PC-3 (cell line): ENCODE data around the gene PLXNA4. TPM values are rescaled to one million over a fixed set of nuclear protein-coding genes. Genes with fewer than 3 reads are reported as not detected.
A peak's percentile ranks its signal among the peaks of the same experiment; 100 is the strongest.

Source experiments
- ATAC-seq: fragments of 200-7000 bp; cut with Tn5 transposase; 2 replicates; pipeline ENCODE4 v1.9.1; 2020; ENCODE audit warnings: mild to moderate bottlenecking, moderate library complexity
- BruUV-seq: library from RNA; stranded (reverse); fragments of 400-500 nt; replicated peaks from 2 replicates; lab custom pipeline; 2021; lab: Mats Ljungman, UMichigan
- CTCF ChIA-PET: fragments of 300-600 bp; sonication (Branson Sonifier 250); formaldehyde crosslinking; loops from one replicate; lab custom pipeline; 2022; ENCODE audit warnings: antibody characterized with exemption; lab: Charles Lee
- POLR2A ChIA-PET: fragments of 300-600 bp; sonication (Branson Sonifier 250); formaldehyde crosslinking; loops from one replicate; lab custom pipeline; 2022; ENCODE audit warnings: antibody characterized with exemption; ENCODE audit not compliant: unreplicated experiment; lab: Charles Lee
- DNase-seq: peaks from one replicate; pipeline ENCODE4 v3.0.0-alpha.2; 2015
- H2AFZ ChIP-seq: fragments of 300-600 bp; sonication (generic); 2 replicates; pipeline ENCODE4 v1.6.0; 2016; ENCODE audit warnings: antibody characterized with exemption, low read length
- H3F3A ChIP-seq: fragments of 300-600 bp; sonication (generic); one replicate; pipeline ENCODE4 v1.6.0; 2017; ENCODE audit warnings: antibody characterized with exemption, low read length, control low read depth, mild to moderate bottlenecking; ENCODE audit not compliant: unreplicated experiment
- H3K27ac ChIP-seq: fragments of 300-600 bp; sonication (generic); 2 replicates; pipeline ENCODE4 v1.5.1; 2016; ENCODE audit warnings: mild to moderate bottlenecking, low read length
- H3K27me3 ChIP-seq: fragments of 300-600 bp; sonication (generic); 2 replicates; pipeline ENCODE4 v1.6.1; 2016; ENCODE audit warnings: low read length, mixed read lengths
- H3K36me3 ChIP-seq: fragments of 300-600 bp; sonication (generic); 2 replicates; pipeline ENCODE4 v1.6.1; 2016; ENCODE audit warnings: low read depth, mixed run types, low read length, mixed read lengths
- H3K4me1 ChIP-seq: fragments of 300-600 bp; sonication (generic); 2 replicates; pipeline ENCODE4 v1.5.1; 2016; ENCODE audit warnings: low read length; ENCODE audit not compliant: insufficient read depth
- H3K4me2 ChIP-seq: fragments of 300-600 bp; sonication (generic); 2 replicates; pipeline ENCODE4 v1.6.0; 2016; ENCODE audit warnings: low read length
- H3K4me3 ChIP-seq: fragments of 300-600 bp; sonication (generic); 2 replicates; pipeline ENCODE4 v1.5.1; 2016; ENCODE audit warnings: mild to moderate bottlenecking, low read length, mixed read lengths
- H3K79me2 ChIP-seq: fragments of 300-600 bp; sonication (generic); 2 replicates; pipeline ENCODE4 v1.6.1; 2017; ENCODE audit warnings: low read length, mixed read lengths
- H3K9ac ChIP-seq: fragments of 300-600 bp; sonication (generic); 2 replicates; pipeline ENCODE4 v1.6.0; 2016; ENCODE audit warnings: mild to moderate bottlenecking, low read length
- H3K9me2 ChIP-seq: fragments of 300-600 bp; sonication (generic); replicated peaks from 2 replicates; pipeline ENCODE4 v1.6.1; 2016; ENCODE audit warnings: mixed run types, low read length, mixed read lengths
- H3K9me3 ChIP-seq: fragments of 300-600 bp; sonication (generic); 2 replicates; pipeline ENCODE4 v1.6.1; 2016; ENCODE audit warnings: low read length, mixed read lengths
- H4K20me1 ChIP-seq: fragments of 300-600 bp; sonication (generic); 2 replicates; pipeline ENCODE4 v1.6.1; 2016; ENCODE audit warnings: low read length, mixed read lengths
- EZH2 ChIP-seq: fragments of 300-600 bp; sonication (generic); IDR thresholded peaks from one replicate; pipeline ENCODE4 v1.6.1; 2017; ENCODE audit warnings: antibody characterized with exemption, mild to moderate bottlenecking, low read length; ENCODE audit not compliant: unreplicated experiment
- EZH2phosphoT487 ChIP-seq: fragments of 300-600 bp; sonication (generic); IDR thresholded peaks from 2 replicates; pipeline ENCODE4 v1.6.1; 2018; ENCODE audit warnings: mild to moderate bottlenecking, antibody characterized with exemption, low read length, borderline replicate concordance
- intact Hi-C: fragments of 100-400 bp; cut with micrococcal nuclease; formaldehyde crosslinking; loops from 2 replicates; pipeline ENCODE4 v1.9.0; 2023
- total RNA-seq: library from RNA; depleted of rRNA; stranded (reverse); fragments of >200 nt; gene quantifications from 2 replicates; pipeline ENCODE4 v1.2.3, GENCODE V29; 2014
- TF ChIP-seq, protein P1 (sequence below): fragments of 300-600 bp; sonication (generic); conservative IDR thresholded peaks from 2 replicates; pipeline ENCODE4 v1.5.1; 2017; ENCODE audit warnings: antibody characterized with exemption, low read depth, mild to moderate bottlenecking, low read length

Gene PLXNA4
- total RNA-seq, 1 experiment from 2014 or later, result 1.2 TPM

DNA sequence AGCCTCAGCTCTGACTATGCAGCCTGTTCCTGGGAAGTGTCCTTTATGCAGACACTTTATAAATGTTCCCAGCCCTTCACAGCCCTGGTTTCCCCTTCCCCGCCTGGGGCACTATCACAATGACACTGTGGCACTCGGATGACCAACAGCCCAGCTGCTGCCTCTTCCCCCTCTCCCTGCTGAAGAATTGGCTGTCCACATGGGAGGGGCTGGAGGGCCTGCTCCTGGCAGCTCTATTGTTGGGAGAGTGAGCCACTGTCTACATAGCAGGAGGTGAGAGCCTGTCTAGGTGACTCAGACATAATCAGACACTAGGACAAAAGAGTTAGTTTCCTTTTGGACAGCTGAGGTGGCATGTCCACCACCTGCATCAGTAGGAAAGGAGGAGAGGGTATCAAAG lies 437.5 kb downstream of the PLXNA4 start:
- no peaks in the 10 kb centered on the region for H3K9me3 ChIP-seq
- peak; percentile 71 for ATAC-seq
- no peaks in the 10 kb centered on the region for H3K27me3 ChIP-seq
- no peak for TF ChIP-seq EZH2
- TF ChIP-seq, protein P1, sequence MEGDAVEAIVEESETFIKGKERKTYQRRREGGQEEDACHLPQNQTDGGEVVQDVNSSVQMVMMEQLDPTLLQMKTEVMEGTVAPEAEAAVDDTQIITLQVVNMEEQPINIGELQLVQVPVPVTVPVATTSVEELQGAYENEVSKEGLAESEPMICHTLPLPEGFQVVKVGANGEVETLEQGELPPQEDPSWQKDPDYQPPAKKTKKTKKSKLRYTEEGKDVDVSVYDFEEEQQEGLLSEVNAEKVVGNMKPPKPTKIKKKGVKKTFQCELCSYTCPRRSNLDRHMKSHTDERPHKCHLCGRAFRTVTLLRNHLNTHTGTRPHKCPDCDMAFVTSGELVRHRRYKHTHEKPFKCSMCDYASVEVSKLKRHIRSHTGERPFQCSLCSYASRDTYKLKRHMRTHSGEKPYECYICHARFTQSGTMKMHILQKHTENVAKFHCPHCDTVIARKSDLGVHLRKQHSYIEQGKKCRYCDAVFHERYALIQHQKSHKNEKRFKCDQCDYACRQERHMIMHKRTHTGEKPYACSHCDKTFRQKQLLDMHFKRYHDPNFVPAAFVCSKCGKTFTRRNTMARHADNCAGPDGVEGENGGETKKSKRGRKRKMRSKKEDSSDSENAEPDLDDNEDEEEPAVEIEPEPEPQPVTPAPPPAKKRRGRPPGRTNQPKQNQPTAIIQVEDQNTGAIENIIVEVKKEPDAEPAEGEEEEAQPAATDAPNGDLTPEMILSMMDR, result no peak
- TF ChIP-seq EZH2phosphoT487, result no peak
- ChIA-PET POLR2A (no interaction called here), CTCF (no interaction called here)
- no TSS peak for BruUV-seq
- no peak overlapping the region for H3K9ac ChIP-seq
- no peak overlapping the region for H3K27ac ChIP-seq
- H3K79me2 ChIP-seq, result no peaks in the 10 kb centered on the region
- no peak overlapping the region for H2AFZ ChIP-seq
- no peak overlapping the region for H3K4me3 ChIP-seq
- peaks cover 27% of the 10 kb centered on the region for H3K4me1 ChIP-seq
- H3F3A ChIP-seq, result no peaks in the 10 kb centered on the region
- H3K36me3 ChIP-seq, result no peaks in the 10 kb centered on the region
- DNase-seq, result peak; percentile 56
- intact Hi-C loops, result no loop called here
- H3K9me2 ChIP-seq, result no peaks in the 10 kb centered on the region
- no peaks in the 10 kb centered on the region for H4K20me1 ChIP-seq
- no peak overlapping the region for H3K4me2 ChIP-seq

DNA sequence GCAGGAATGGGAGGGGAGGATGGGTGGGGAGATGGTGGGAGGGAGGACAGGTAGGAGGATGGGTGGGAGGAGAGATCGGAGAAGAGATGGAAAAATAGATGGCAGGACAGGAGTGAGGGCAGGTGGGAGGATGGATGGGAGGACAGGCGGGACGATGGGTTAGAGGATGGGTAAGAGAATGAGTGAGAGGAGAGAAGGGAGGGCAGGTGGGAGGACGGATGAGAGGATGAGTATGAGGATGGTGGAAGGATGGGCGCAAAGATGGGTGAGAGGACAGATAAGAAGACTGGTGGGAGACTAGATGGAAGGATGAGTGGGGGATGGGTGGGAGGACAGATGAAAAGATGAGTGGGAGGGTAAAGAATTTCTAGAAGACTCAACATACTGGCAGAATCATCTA lies 438.6 kb downstream of the PLXNA4 start:
- TF ChIP-seq EZH2phosphoT487 (no peak), EZH2 (no peak)
- TF ChIP-seq, protein P1, result no peak
- H4K20me1 ChIP-seq, result no peaks in the 10 kb centered on the region
- H3F3A ChIP-seq, result no peaks in the 10 kb centered on the region
- BruUV-seq, result no TSS peak
- no peak overlapping the region for H3K27ac ChIP-seq
- intact Hi-C loops, result no loop called here
- ChIA-PET CTCF (no interaction called here), POLR2A (no interaction called here)
- no peaks in the 10 kb centered on the region for H3K9me3 ChIP-seq
- DNase-seq (no peak), ATAC-seq (no peak)
- H2AFZ ChIP-seq, result no peak overlapping the region
- H3K27me3 ChIP-seq, result no peaks in the 10 kb centered on the region
- H3K4me3 ChIP-seq, result no peak overlapping the region
- H3K4me2 ChIP-seq, result no peak overlapping the region
- no peak overlapping the region for H3K9ac ChIP-seq
- no peaks in the 10 kb centered on the region for H3K79me2 ChIP-seq
- no peaks in the 10 kb centered on the region for H3K36me3 ChIP-seq
- H3K9me2 ChIP-seq, result no peaks in the 10 kb centered on the region
- peaks cover 27% of the 10 kb centered on the region for H3K4me1 ChIP-seq

DNA sequence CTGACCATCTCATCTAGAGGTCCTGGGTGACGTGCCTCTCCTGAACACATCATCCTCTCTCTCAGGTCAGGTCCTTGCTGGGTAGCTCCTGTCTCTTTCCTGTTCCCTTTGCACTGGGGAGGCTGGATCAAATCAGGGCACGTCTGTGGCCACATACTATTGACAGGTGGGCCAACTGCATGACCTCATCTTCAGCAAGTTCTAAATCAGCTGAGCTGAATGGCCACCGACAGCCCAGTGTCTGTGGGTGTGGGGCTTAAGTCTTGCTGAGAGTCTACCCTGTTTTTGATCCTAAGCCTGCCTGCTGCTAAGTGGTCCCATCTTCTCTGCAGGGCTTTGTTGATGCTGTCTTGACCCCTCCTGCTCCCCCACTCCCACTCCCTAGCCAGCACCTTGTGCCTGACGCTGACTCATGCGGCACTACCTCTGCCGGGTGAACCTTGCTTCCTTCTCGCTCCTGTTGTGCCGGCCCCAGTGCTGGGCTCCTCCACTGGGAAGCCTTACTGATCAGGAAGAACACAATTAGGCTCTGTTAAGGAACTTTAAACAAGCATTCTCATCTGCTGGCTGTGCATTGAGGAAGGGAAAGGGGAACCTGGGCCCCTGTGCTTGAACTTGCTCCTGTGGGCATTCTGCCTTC lies 440.4 kb downstream of the PLXNA4 start:
- ChIA-PET CTCF (no interaction called here), POLR2A (no interaction called here)
- Histone ChIP-seq H3K27me3 (no peaks in the 10 kb centered on the region), H3K36me3 (no peaks in the 10 kb centered on the region), H3K79me2 (no peaks in the 10 kb centered on the region), H3F3A (no peaks in the 10 kb centered on the region), H3K4me1 (peaks cover 30% of the 10 kb centered on the region), H3K27ac (no peak overlapping the region), H3K4me2 (no peak overlapping the region), H3K9ac (no peak overlapping the region), H3K4me3 (no peak overlapping the region), H2AFZ (no peak overlapping the region), H4K20me1 (no peaks in the 10 kb centered on the region), H3K9me2 (no peaks in the 10 kb centered on the region), H3K9me3 (no peaks in the 10 kb centered on the region)
- ATAC-seq (no peak), DNase-seq (no peak)
- intact Hi-C loops, result no loop called here
- no TSS peak for BruUV-seq
- no peak for TF ChIP-seq EZH2phosphoT487
- TF ChIP-seq, protein P1, result no peak
- no peak for TF ChIP-seq EZH2
